Kidney capillary endothelial cell (primary cell): ENCODE results near the gene DSTYK.

Experiments
- DNase-seq: peaks from one replicate; pipeline ENCODE4 v3.0.0-alpha.2; 2018; ENCODE audit warnings: low spot score

DSTYK gene

GRCh38 chr1:205128050-205128449, 83.5 kb downstream of the DSTYK start:
- DNase-seq: no peak

GRCh38 chr1:205127646-205128045, 83.9 kb downstream of the DSTYK start:
- no peak for DNase-seq

- no peak for DNase-seq
Measured at GRCh38 chr1:205124726-205125125, 86.8 kb downstream of the DSTYK start.

- no peak for DNase-seq
Measured at GRCh38 chr1:205122489-205122882, 89.0 kb downstream of the DSTYK start.

- DNase-seq: peak; percentile 98
Measured at GRCh38 chr1:205121660-205122488, 89.6 kb downstream of the DSTYK start, which contains the start of gene RBBP5. RBBP5 (minus strand) TSS chr1:205121978; CDS start chr1:205121873, 105 bp downstream.

GRCh38 chr1:205118752-205119151, 92.8 kb downstream of the DSTYK start:
- DNase-seq: no peak

- no peak for DNase-seq
Measured at GRCh38 chr1:205111354-205111753, 100.1 kb downstream of the DSTYK start.

GRCh38 chr1:205109711-205110110, 101.8 kb downstream of the DSTYK start:
- no peak for DNase-seq

- DNase-seq: no peak
Measured at GRCh38 chr1:205109269-205109668, 102.2 kb downstream of the DSTYK start.

- no peak for DNase-seq
Measured at GRCh38 chr1:205108464-205108863, 103.0 kb downstream of the DSTYK start.

GRCh38 chr1:205107327-205107726, 104.2 kb downstream of the DSTYK start:
- DNase-seq: no peak

- DNase-seq: no peak
Measured at GRCh38 chr1:205102404-205102803, 109.1 kb downstream of the DSTYK start.

- DNase-seq: no peak
Measured at GRCh38 chr1:205098242-205098641, 113.3 kb downstream of the DSTYK start.

GRCh38 chr1:205095422-205095821, 116.1 kb downstream of the DSTYK start:
- DNase-seq: no peak
